ENCODE measurements around the gene EDN1. TPM values are rescaled to one million over a fixed set of nuclear protein-coding genes. Genes with fewer than 3 reads are reported as not detected.

Gene EDN1
- total and polyA plus RNA-seq, 2 experiments from 2014 or later = 1.8 to 4.1 TPM

DNA sequence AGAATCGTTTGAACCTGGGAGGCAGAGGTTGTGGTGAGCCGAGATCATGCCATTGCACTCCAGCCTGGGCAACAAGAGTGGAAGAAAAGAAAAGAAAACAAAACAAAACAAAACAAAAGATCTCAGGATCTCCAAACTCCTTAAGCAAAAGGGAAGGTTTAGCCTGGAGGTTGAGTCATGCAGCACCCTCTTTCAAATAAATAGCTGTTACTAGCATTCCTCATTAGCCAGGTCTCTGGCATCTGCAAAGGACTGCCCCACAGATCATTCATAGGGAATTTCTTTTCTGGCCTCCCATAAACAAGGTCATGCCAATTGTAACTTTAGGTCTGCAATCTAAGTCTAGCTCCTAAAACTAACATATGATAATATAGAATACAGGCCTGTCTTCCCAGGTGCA, 37.2 kb downstream of the EDN1 start:
- no peaks in the 10 kb centered on the region for H3K27me3 ChIP-seq (replicated peaks; ENCODE audit: insufficient read depth)
- no peaks in the 10 kb centered on the region for H3K9me2 ChIP-seq (ENCODE audit: insufficient read depth)
- no peak for TF ChIP-seq EZH2 (IDR thresholded peaks at IDR 0.05; ENCODE audit: insufficient read depth, poor library complexity, severe bottlenecking)
- TF ChIP-seq EZH2phosphoT487 (IDR thresholded peaks at IDR 0.05; ENCODE audit: insufficient read depth, low read depth) = no peak
- in situ Hi-C loops (cut with MboI) = no loop called here
- H2AFZ ChIP-seq = no peak overlapping the region
- no peak overlapping the region for H3K27ac ChIP-seq
- no peaks in the 10 kb centered on the region for H4K20me1 ChIP-seq (ENCODE audit: insufficient read depth)
- H3F3A ChIP-seq (ENCODE audit: insufficient read depth) = no peaks in the 10 kb centered on the region
- H3K79me2 ChIP-seq (ENCODE audit: insufficient read depth) = no peaks in the 10 kb centered on the region
- peak; percentile 62 for DNase-seq
- peaks cover 19% of the 10 kb centered on the region for H3K4me1 ChIP-seq (ENCODE audit: insufficient read depth)
- H3K9me3 ChIP-seq (ENCODE audit: low read depth) = no peaks in the 10 kb centered on the region
- WGBS, 2 experiments (ENCODE audit: low coverage in 1 of 2, low lambda C conversion rate in 2 of 2, missing lambda C conversion rate in 2 of 2) = 65 to 76% methylated on average over 2 of the region's 2 CpGs
- no peak overlapping the region for H3K9ac ChIP-seq
- H3K36me3 ChIP-seq (ENCODE audit: low read depth) = no peaks in the 10 kb centered on the region
- H3K4me3 ChIP-seq = no peak overlapping the region
- no peak overlapping the region for H3K4me2 ChIP-seq (ENCODE audit: unreplicated experiment)

DNA sequence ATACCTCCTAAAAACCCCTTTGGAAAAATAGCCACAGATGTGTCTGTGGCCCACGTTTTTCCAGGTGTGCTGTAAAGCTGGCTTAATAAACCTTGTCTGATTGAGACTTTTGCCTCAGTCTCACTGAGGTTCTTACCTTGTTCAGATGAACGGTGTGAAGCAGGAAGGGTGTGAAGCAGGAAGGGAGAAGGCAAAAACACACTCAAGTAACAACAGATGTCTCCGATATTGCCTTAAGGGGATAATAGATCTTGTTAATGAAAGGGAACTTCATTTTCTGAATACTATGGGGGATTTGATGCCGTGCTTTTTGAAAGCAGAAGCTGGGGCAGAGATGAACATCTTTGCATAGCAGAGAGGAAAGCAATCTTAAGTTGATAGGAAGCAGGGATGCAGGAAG, 37.8 kb downstream of the EDN1 start:
- Histone ChIP-seq H3K27me3 (replicated peaks; ENCODE audit: insufficient read depth) (no peaks in the 10 kb centered on the region), H3K9me3 (ENCODE audit: low read depth) (no peaks in the 10 kb centered on the region), H3K27ac (no peak overlapping the region), H3K4me3 (no peak overlapping the region), H2AFZ (no peak overlapping the region), H3K4me2 (ENCODE audit: unreplicated experiment) (no peak overlapping the region), H3K79me2 (ENCODE audit: insufficient read depth) (no peaks in the 10 kb centered on the region), H3K9ac (no peak overlapping the region), H3K9me2 (ENCODE audit: insufficient read depth) (no peaks in the 10 kb centered on the region), H3K36me3 (ENCODE audit: low read depth) (no peaks in the 10 kb centered on the region), H3K4me1 (ENCODE audit: insufficient read depth) (peaks cover 19% of the 10 kb centered on the region), H3F3A (ENCODE audit: insufficient read depth) (no peaks in the 10 kb centered on the region), H4K20me1 (ENCODE audit: insufficient read depth) (no peaks in the 10 kb centered on the region)
- in situ Hi-C loops (cut with MboI) = no loop called here
- TF ChIP-seq EZH2 (IDR thresholded peaks at IDR 0.05; ENCODE audit: insufficient read depth, poor library complexity, severe bottlenecking) (no peak), EZH2phosphoT487 (IDR thresholded peaks at IDR 0.05; ENCODE audit: insufficient read depth, low read depth) (no peak)
- DNase-seq = no peak
- 23% methylated on average over 4 of the region's 4 CpGs for WGBS, 2 experiments (ENCODE audit: low coverage in 1 of 2, low lambda C conversion rate in 2 of 2, missing lambda C conversion rate in 2 of 2)

DNA sequence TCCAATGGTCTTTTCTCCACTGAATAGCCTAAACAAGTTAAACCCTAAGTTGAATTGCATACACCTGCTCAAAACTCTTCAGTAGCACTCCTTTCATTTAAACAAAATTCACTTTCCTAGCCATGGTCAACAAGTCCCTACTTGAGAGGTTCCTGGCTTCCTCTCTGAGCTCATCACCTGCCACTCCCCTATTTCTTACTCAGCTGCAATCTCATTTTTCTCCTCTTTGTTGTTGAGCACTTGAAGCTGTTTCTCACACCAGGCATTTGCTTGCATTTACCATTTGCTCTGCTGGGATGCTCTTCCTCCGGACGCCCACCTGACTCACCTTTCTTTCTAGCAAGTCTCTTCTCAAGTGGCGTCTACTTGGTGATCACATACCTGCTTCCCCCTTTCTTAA, 38.5 kb downstream of the EDN1 start:
- 62 to 67% methylated on average over 3 of the region's 3 CpGs for WGBS, 2 experiments (ENCODE audit: low coverage in 1 of 2, low lambda C conversion rate in 2 of 2, missing lambda C conversion rate in 2 of 2)
- no peaks in the 10 kb centered on the region for H3F3A ChIP-seq (ENCODE audit: insufficient read depth)
- no peak overlapping the region for H2AFZ ChIP-seq
- H3K9me3 ChIP-seq (ENCODE audit: low read depth) = no peaks in the 10 kb centered on the region
- no peak overlapping the region for H3K4me2 ChIP-seq (ENCODE audit: unreplicated experiment)
- H3K36me3 ChIP-seq (ENCODE audit: low read depth) = no peaks in the 10 kb centered on the region
- H4K20me1 ChIP-seq (ENCODE audit: insufficient read depth) = no peaks in the 10 kb centered on the region
- H3K27me3 ChIP-seq (replicated peaks; ENCODE audit: insufficient read depth) = no peaks in the 10 kb centered on the region
- TF ChIP-seq EZH2phosphoT487 (IDR thresholded peaks at IDR 0.05; ENCODE audit: insufficient read depth, low read depth) (no peak), EZH2 (IDR thresholded peaks at IDR 0.05; ENCODE audit: insufficient read depth, poor library complexity, severe bottlenecking) (no peak)
- in situ Hi-C loops (cut with MboI) = no loop called here
- H3K4me1 ChIP-seq (ENCODE audit: insufficient read depth) = peaks cover 19% of the 10 kb centered on the region
- no peaks in the 10 kb centered on the region for H3K9me2 ChIP-seq (ENCODE audit: insufficient read depth)
- no peak overlapping the region for H3K4me3 ChIP-seq
- peak; percentile 24 for DNase-seq
- no peaks in the 10 kb centered on the region for H3K79me2 ChIP-seq (ENCODE audit: insufficient read depth)
- no peak overlapping the region for H3K9ac ChIP-seq
- no peak overlapping the region for H3K27ac ChIP-seq

GRCh38 chr6:12331474-12331873, 41.3 kb downstream of the EDN1 start:
- no peak overlapping the region for H3K27ac ChIP-seq
- H3K4me3 ChIP-seq = no peak overlapping the region
- no peaks in the 10 kb centered on the region for H3K9me3 ChIP-seq (ENCODE audit: low read depth)
- TF ChIP-seq EZH2 (IDR thresholded peaks at IDR 0.05; ENCODE audit: insufficient read depth, poor library complexity, severe bottlenecking) (no peak), EZH2phosphoT487 (IDR thresholded peaks at IDR 0.05; ENCODE audit: insufficient read depth, low read depth) (no peak)
- no peaks in the 10 kb centered on the region for H3K9me2 ChIP-seq (ENCODE audit: insufficient read depth)
- no peaks in the 10 kb centered on the region for H3K79me2 ChIP-seq (ENCODE audit: insufficient read depth)
- no peaks in the 10 kb centered on the region for H3K36me3 ChIP-seq (ENCODE audit: low read depth)
- H2AFZ ChIP-seq = no peak overlapping the region
- H3K4me2 ChIP-seq (ENCODE audit: unreplicated experiment) = no peak overlapping the region
- no peak for DNase-seq
- no peaks in the 10 kb centered on the region for H4K20me1 ChIP-seq (ENCODE audit: insufficient read depth)
- in situ Hi-C loops (cut with MboI) = no loop called here
- no peaks in the 10 kb centered on the region for H3F3A ChIP-seq (ENCODE audit: insufficient read depth)
- WGBS, 2 experiments (ENCODE audit: low coverage in 1 of 2, low lambda C conversion rate in 2 of 2, missing lambda C conversion rate in 2 of 2) = 79% methylated on average over 2 of the region's 2 CpGs
- no peaks in the 10 kb centered on the region for H3K27me3 ChIP-seq (replicated peaks; ENCODE audit: insufficient read depth)
- no peak overlapping the region for H3K9ac ChIP-seq
- H3K4me1 ChIP-seq (ENCODE audit: insufficient read depth) = peaks cover 9% of the 10 kb centered on the region

Measured in GM23248 (cell line).